Common myeloid progenitor, CD34-positive (primary cell): ENCODE measurements around the gene TGM1.
"Not testable (repeated sequence)": the region's sequence is repeated elsewhere in the genome, so short reads cannot be mapped to it uniquely, and the experiment has no call there.

Source experiments
- CTCF ChIA-PET: fragments of 350-600 bp; sonication (Branson Sonifier 250); formaldehyde crosslinking; loops from one replicate; lab custom pipeline; 2021; ENCODE audit warnings: antibody characterized with exemption; lab: Charles Lee
- POLR2A ChIA-PET: fragments of 350-600 bp; sonication (Branson Sonifier 250); formaldehyde crosslinking; loops from one replicate; lab custom pipeline; 2021; ENCODE audit warnings: antibody characterized with exemption; lab: Charles Lee
- DNase-seq, 3 donors: peaks; one replicate each; pipeline versions ENCODE4 v3.0.0 to v3.0.0-alpha.2; 2013
- H3K27ac ChIP-seq, 2 experiments: 1 replicate in 1 of 2; 2 replicates in 1 of 2; pipeline ENCODE4 v1.7.0; 2013; ENCODE audit warnings: inconsistent platforms in 2 of 2, low read length in 2 of 2, mild to moderate bottlenecking in 2 of 2, low read depth in 1 of 2, moderate library complexity in 1 of 2; ENCODE audit not compliant: severe bottlenecking in 2 of 2, insufficient read depth in 1 of 2, poor library complexity in 1 of 2
- H3K27me3 ChIP-seq, 5 experiments: replicated peaks in 2 of 5; 1 replicate in 3 of 5; 2 replicates in 2 of 5; pipeline versions ENCODE4 v1.6.1 to v1.7.0; 2013; ENCODE audit warnings: low read length in 4 of 5, mild to moderate bottlenecking in 2 of 5, moderate library complexity in 2 of 5, inconsistent platforms in 1 of 5; ENCODE audit not compliant: insufficient read depth in 5 of 5, control insufficient read depth in 4 of 5
- H3K36me3 ChIP-seq, 4 experiments: 1 replicate in 2 of 4; 2 replicates in 2 of 4; pipeline versions ENCODE4 v1.6.1 to v1.7.0; 2013; ENCODE audit warnings: low read length in 3 of 4, control low read depth in 1 of 4, mild to moderate bottlenecking in 1 of 4; ENCODE audit not compliant: control insufficient read depth in 4 of 4, insufficient read depth in 4 of 4
- H3K4me1 ChIP-seq, 4 experiments: 1 replicate in 3 of 4; 2 replicates in 1 of 4; pipeline versions ENCODE4 v1.6.1 to v1.7.1; 2013; ENCODE audit warnings: low read length in 3 of 4, mild to moderate bottlenecking in 3 of 4, control low read depth in 1 of 4, inconsistent platforms in 1 of 4, moderate library complexity in 1 of 4; ENCODE audit not compliant: control insufficient read depth in 4 of 4, insufficient read depth in 4 of 4; ENCODE audit errors: control extremely low read depth in 1 of 4
- H3K4me3 ChIP-seq, 7 experiments: 1 replicate in 4 of 7; 2 replicates in 3 of 7; pipeline versions ENCODE4 v1.5.1 to v1.7.0; 2013; ENCODE audit warnings: mild to moderate bottlenecking in 7 of 7, low read length in 6 of 7, moderate library complexity in 6 of 7, inconsistent platforms in 2 of 7, low read depth in 2 of 7, control low read depth in 1 of 7; ENCODE audit not compliant: insufficient read depth in 4 of 7, control insufficient read depth in 1 of 7; ENCODE audit errors: extremely low read depth in 1 of 7
- H3K9me3 ChIP-seq, 5 experiments: 1 replicate in 4 of 5; 2 replicates in 1 of 5; pipeline versions ENCODE4 v1.6.1 to v1.7.1; 2013; ENCODE audit warnings: low read length in 4 of 5, mild to moderate bottlenecking in 2 of 5, inconsistent platforms in 1 of 5, low read depth in 1 of 5, moderate library complexity in 1 of 5; ENCODE audit not compliant: control insufficient read depth in 4 of 5, insufficient read depth in 2 of 5; ENCODE audit errors: control extremely low read depth in 1 of 5
- WGBS: methylation state at CpG from one replicate; pipeline ENCODE4 v1.1.5; 2013; ENCODE audit not compliant: insufficient coverage; 5-methylcytosine and 5-hydroxymethylcytosine counted together

TGM1 gene

DNA sequence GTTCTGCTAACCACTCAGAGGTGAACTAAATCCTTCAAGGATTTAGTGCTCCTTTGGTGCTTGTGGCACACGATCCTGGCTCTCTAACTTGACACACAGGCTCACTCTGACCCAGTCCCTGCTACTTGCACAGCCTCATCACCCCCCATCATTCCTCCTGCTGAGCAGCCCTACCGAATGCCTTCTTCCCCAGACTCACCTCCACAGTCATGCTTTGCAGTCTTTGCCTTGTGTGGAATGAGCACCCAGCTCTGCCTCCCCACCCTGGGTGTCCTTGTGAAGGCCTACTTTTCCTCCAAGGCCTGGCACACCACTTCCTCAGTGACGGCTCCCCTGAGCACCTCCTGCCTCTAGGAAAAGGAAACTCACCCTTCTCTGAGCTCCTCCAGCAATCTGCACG lies 12.6 kb downstream of the TGM1 start:
- Histone ChIP-seq H3K27me3 (no peaks in the 10 kb centered on the region), H3K4me1 (no peaks in the 10 kb centered on the region), H3K4me3 (no peak overlapping the region), H3K27ac (no peak overlapping the region), H3K36me3 (peaks cover 0 to 4% (median 1%) of the 10 kb centered on the region in 4 experiments), H3K9me3 (no peaks in the 10 kb centered on the region)
- CTCF ChIA-PET, result interaction anchor here (1.0 to 4.8 kb wide), 10 partner anchors 8 to 181 kb away, joined by 3 to 27 read pairs (median 6); partner anchors contain the start of genes CIDEB, RABGGTA and TINF2
- 92% methylated on average over 4 of the region's 4 CpGs for WGBS
- POLR2A ChIA-PET, result no interaction called here
- no peak for DNase-seq

DNA sequence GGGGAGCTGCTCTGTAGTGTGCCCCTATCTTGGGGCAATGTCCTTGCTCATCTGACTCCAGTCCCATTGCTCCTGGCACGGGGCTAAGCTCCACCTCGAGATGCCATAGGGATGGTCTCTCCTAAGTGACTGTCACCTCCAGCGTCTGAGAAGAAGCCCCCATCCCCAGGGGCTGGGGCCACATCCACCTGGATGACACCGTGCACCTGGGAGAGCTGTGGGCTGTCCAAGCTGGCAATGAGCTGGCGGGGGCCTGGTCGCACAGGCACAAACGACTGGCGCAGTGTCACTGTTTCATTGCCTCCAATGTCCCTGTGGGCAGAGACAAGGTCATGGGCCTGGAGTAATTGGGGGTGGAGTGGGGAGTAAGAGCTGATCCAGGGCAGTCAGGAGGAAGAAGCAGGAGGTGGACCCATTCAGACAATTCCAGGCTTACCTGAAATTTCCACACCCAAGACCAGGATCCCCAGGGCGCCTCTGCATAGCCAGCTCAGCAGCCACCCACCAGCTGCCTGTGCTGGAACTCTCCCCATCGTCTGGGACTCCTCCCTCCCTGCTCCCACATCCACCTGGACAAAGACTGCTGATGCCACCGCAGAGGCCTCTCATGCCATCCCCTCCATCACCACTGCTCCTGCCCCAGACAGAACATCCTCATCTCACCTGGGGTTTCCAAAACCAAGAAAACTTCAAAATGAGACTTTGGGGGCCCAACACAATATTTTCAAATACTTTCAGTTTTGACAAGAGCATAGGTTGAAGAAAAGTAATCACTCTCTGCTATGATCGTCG lies 13.6 kb downstream of the TGM1 start:
- ChIA-PET POLR2A (interaction anchor here (0.8 kb wide), 1 partner anchor 48 kb away, joined by 3 read pairs; no protein-coding TSS in a partner anchor), CTCF (interaction anchor here (0.6 to 13.5 kb wide), 5 partner anchors 8 to 50 kb away, joined by 3 to 207 read pairs (median 6); partner anchors contain the start of genes DHRS1 and NOP9)

DNA sequence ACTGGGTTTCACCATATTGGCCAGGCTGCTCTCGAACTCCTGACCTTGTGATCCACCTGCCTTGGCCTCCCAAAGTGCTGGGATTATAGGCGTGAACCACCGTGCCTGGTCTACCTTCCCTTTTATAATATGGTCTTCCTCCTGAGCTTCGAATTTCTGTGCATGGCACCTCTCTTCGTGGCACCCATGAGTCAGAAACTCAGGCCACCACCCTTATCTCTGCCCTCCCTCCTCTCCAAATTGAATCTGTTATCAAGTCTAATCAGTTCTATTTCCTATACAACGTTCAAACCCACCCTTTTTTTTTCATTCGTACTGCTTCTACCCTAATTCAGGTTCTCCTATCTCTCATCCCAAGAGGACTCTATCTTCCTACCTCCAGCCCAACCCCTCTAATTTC lies 15.6 kb downstream of the TGM1 start:
- Histone ChIP-seq H3K27ac (no peak overlapping the region), H3K9me3 (no peaks in the 10 kb centered on the region), H3K36me3 (peaks cover 0 to 2% (median 0%) of the 10 kb centered on the region in 4 experiments), H3K27me3 (no peaks in the 10 kb centered on the region), H3K4me3 (no peak overlapping the region), H3K4me1 (peaks cover 3 to 13% (median 11%) of the 10 kb centered on the region in 4 experiments)
- POLR2A ChIA-PET, result interaction anchor here (0.7 to 1.5 kb wide), 3 partner anchors 18 to 123 kb away, joined by 3 read pairs; partner anchors contain the start of gene MDP1
- CTCF ChIA-PET, result interaction anchor here (0.6 to 13.5 kb wide), 8 partner anchors 9 to 188 kb away, joined by 3 to 207 read pairs (median 6); partner anchors contain the start of genes CIDEB, DHRS1 and NOP9
- WGBS, result 76% methylated on average over 6 of the region's 7 CpGs
- no peak for DNase-seq

More for the DNA sequence above, 13.6 kb downstream of the TGM1 start:
- H3K36me3 ChIP-seq, result peaks cover 0 to 2% (median 0%) of the 10 kb centered on the region in 4 experiments
- no peaks in the 10 kb centered on the region for H3K4me1 ChIP-seq
- no peak for DNase-seq
- 88% methylated on average over 10 of the region's 13 CpGs for WGBS
- H3K4me3 ChIP-seq, result no peak overlapping the region
- no peak overlapping the region for H3K27ac ChIP-seq
- H3K27me3 ChIP-seq, result no peaks in the 10 kb centered on the region
- no peaks in the 10 kb centered on the region for H3K9me3 ChIP-seq

DNA sequence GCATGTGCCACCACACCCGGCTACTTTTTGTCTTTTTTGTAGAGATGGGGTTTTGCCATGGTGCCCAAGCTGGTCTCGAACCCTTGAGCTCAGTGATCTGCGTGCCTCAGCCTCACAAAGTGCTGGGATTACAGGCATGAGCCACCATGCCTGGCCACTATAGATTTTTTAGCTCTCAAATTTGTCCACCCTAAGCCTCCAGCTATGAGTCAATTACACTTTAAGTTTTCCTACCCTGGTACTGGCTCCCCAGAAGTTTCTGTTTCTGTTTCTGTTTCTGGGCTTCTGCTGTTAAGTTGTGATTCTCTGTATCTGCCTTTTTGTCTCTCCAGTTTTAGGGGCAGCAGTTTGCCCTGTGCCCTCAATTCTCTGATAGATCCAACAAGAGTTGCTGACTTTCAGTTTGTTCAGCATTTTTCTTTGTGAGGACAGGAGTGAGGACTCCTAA lies 16.2 kb downstream of the TGM1 start:
- 92% methylated on average over 3 of the region's 3 CpGs for WGBS
- ChIA-PET CTCF (interaction anchor here (0.6 to 13.5 kb wide), 11 partner anchors 10 to 189 kb away, joined by 3 to 207 read pairs (median 6); partner anchors contain the start of genes CIDEB, DHRS1, LTB4R2 and NOP9), POLR2A (interaction anchor here (0.7 kb wide), 2 partner anchors 31 to 124 kb away, joined by 3 read pairs; partner anchors contain the start of gene MDP1)
- DNase-seq, result peak in 2 of 3 donors; percentile 41 to 43
- no peaks in the 10 kb centered on the region for H3K27me3 ChIP-seq
- peaks cover 0 to 2% (median 0%) of the 10 kb centered on the region in 4 experiments for H3K36me3 ChIP-seq
- peaks cover 3 to 17% (median 13%) of the 10 kb centered on the region in 4 experiments for H3K4me1 ChIP-seq
- H3K4me3 ChIP-seq, result no peak overlapping the region
- no peaks in the 10 kb centered on the region for H3K9me3 ChIP-seq
- no peak overlapping the region for H3K27ac ChIP-seq

DNA sequence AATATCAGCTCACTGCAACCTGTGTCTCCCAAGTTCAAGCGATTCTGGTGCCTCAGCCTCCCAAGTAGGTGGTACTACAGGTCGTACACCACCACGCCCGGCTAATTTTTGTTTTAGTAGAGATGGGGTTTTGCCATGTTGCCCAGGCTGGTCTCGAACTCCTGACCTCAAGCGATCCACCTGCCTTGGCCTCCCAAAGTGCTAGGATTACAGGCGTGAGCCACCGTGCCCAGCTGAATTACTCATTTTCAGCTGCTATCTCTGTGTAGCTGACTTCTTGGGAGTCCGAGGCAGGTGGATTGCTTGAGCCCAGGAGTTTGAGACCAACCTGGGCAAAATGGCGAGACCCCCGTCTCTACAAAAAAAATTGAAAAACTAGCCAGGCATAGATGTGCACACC lies 17.6 kb downstream of the TGM1 start:
- 94% methylated on average over 8 of the region's 11 CpGs for WGBS
- Histone ChIP-seq H3K4me1 (peaks cover 6 to 29% (median 21%) of the 10 kb centered on the region in 4 experiments), H3K36me3 (peaks cover 2 to 11% (median 8%) of the 10 kb centered on the region in 4 experiments)
- H3K9me3 ChIP-seq, H3K4me3 ChIP-seq, DNase-seq, H3K27me3 ChIP-seq, POLR2A ChIA-PET, H3K27ac ChIP-seq: not testable (repeated sequence)
- CTCF ChIA-PET, result interaction anchor here (0.9 to 13.5 kb wide), 7 partner anchors 9 to 62 kb away, joined by 3 to 207 read pairs (median 6); partner anchors contain the start of genes CIDEB, DHRS1, NOP9 and RABGGTA

DNA sequence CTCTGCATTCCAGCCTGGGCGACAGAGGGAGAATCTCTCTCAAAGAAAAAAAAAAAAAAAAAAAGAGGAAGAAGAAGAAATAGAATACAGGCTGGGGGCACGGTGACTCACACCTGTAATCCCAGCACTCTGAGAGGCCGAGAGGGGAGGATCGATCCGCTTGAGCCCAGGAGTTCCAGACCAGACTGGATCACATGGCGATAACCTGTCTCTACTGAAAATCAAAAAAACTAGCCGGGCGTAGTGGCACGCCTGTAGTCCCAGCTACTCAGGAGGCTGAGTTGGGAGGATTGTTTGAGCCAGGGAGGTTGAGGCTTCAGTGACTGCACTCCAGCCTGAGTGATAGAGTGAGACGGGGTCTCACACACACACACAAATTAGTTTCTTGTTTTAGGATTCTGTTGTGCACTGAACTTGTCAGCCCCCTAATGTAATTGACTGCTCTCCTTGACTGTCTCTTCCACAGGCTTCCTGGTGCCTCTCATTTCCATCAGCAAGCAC lies 19.6 kb downstream of the TGM1 start:
- ChIA-PET POLR2A (interaction anchor here (0.6 to 2.6 kb wide), 5 partner anchors 11 to 55 kb away, joined by 3 to 16 read pairs (median 6); partner anchors contain the start of genes GMPR2, NEDD8 and RABGGTA), CTCF (interaction anchor here (0.6 to 13.5 kb wide), 22 partner anchors 8 to 192 kb away, joined by 3 to 207 read pairs (median 7); partner anchors contain the start of genes CIDEB, DHRS1, GMPR2 and LTB4R2)
- no peaks in the 10 kb centered on the region for H3K27me3 ChIP-seq
- DNase-seq, result peak; percentile 66 to 82 (median 77)
- peak overlapping the region; percentile 96 to 99 for H3K27ac ChIP-seq
- peaks cover 16 to 27% (median 27%) of the 10 kb centered on the region in 4 experiments for H3K36me3 ChIP-seq
- peak overlapping the region in 6 of 7 experiments; percentile 41 to 94 (median 86) for H3K4me3 ChIP-seq
- peaks cover 12 to 41% (median 30%) of the 10 kb centered on the region in 4 experiments for H3K4me1 ChIP-seq
- no peaks in the 10 kb centered on the region for H3K9me3 ChIP-seq
- WGBS, result 33% methylated on average over 9 of the region's 10 CpGs
